Limb (tissue), 2 donors: Measurements from ENCODE around the gene TRERF1.

ENCODE experiments used
- DNase-seq, 2 donors: peaks; one replicate each; pipeline ENCODE4 v3.0.0-alpha.2; 2016; ENCODE audit errors: extremely low spot score in 2 of 2

TRERF1 gene

DNA sequence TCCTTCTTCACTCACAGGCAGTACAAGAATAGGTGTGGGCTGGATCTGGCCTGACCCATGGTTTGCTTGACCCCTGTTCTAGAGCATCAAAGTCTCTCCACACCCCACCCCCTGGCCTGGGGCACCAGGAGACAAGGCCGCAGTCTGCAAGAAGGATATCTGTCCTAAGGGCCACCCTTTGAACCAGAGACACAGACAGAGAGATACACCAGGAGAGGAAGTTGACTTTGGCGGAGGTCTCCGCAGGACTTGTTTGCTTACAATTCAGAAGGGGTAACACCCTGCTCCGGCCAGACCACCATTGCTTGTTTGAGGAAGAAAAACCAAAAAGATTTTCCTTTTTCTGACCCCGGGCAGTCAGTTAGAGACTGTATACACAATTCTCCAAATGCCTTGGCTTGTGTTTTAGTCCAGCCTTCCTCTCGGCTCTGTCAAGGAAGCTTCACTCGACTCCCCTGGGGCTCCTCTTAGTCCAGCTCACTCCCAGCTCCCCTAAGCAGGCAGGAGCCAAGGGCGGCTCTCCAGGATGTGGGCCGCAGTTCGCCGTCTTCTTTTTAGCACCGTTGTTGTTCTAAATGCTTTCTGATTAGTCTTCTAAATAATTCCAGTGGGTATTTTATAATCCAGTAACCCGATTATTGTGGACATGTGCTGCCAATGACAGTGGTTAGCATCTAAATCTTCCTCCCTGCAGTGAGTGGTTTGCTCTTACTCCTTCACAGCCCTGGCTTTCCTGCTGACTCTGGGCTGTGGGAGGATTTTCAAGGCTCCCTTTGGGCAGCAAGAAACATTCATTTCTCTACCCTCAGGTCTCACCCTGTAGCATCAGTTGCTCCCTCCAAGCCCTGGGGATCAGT is 175.5 kb downstream of the TRERF1 start:
- DNase-seq, result peak in 1 of 2 donors; percentile 34

DNA sequence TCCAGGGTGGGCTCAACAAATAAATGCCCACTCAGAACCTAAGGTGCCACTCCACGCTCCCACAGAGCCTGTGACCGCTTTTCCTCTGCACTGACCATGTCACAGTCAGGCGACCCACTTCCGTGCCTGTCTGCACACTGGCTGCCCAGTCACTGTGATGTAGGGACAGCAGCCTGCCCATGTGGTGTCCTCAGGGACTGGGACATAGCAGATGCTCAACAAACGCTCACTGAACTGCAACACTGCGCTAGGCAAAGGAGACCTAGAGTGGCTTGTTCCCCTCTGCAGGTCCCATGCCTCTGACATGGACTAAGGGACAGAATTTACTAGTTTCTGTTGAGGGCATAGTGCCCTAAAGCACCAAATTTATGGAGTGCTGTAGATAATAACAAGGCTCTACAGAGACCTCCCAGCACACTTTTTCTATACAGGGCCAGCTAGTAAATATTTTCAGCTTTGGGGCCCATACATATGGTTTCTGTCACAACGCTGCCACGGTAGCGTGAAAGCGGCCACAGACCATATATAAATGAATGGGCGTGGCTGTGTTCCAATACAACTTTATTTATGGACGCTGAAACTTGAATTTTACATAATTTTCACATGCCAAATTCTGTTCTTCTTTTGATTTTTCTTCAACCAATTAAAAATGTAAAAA is 176.2 kb downstream of the TRERF1 start:
- DNase-seq, result no peak

DNA sequence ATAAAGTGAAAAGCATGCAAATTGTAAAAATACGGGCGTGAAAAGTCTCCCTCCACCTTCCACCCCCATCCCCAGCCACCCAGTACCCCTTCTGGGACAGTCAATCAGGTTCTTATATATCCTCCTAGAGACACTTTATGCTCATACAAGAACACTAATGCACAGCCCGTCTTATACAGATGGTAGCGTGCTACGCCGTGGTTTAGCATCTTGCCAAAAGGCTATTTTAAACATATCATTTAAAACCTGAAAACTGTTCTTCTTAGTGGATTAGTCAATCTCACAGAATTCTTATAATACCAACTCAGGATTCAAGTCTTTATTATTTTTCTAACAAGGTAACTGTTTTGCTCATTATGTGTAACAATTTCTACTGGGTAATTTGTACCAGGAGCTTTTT is 176.8 kb downstream of the TRERF1 start:
- DNase-seq, result no peak

DNA sequence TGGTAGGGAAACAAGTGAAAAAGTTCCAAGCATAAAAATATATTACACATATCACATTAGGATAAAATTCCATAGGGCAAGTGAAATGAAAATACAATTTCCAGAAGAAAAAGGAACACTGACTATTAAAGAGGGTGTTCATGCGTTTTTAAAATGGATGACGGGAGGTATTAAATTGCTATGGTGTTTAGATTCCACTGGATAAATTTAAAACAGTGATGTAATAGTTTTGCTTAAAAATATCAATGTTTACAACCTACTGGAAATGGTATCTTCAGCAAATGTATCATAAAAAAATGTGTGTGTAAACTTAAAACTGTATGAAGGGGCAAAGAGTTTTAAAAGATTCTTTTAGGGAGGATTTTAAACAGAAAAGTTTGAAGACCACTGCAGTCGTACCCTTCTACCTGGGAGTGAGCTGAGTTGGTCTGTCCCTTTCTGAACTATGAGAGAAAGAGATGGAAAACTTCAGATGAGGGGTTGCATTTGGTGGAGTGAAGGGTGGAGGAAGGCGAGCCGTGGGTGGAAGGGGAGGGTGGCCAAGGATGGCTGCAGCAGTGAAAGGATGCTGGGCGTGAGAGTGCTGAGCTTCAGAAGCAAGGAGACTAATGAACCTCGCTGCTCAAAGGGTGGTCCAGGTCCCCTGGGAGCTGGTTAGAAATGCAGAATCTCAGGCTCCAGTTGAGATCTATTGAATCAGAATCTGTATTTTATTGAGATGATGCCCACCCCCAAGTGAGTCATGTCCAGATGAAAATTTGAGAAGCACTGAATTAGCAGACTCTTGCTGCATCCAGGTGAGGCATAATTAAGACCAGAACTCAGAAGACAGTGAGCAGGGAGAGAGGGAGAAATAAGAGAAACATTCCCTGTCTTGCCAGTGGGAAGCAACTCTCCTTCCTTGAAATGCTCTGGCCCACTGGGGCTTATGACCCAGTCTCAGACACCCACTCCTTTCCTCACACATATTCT is 179.6 kb downstream of the TRERF1 start:
- DNase-seq, result no peak

DNA sequence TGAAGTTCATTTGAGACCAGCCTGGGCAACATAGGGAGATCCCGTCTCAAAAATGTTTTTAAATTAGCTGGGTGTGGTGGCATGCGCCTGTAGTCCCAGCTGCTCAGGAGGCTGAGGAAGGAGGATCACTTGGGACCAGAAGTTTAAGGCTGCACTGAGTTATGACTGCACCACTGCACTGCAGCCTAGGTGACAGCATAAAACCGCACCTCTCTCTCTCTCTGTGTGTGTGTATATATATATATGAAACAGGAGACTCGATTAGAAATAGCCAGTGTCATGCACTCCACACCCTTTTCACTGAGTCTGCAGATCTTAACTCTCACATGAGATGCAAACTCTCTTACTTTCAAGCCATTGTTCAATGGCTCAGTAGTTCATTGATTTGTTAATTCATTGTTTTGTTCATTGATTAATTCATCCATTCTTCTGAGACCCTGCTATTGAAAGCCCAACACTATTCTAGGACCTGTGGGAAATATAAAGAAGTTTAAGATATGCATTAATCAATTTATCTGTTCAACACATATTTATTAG is 181.7 kb downstream of the TRERF1 start:
- DNase-seq, result no peak

DNA sequence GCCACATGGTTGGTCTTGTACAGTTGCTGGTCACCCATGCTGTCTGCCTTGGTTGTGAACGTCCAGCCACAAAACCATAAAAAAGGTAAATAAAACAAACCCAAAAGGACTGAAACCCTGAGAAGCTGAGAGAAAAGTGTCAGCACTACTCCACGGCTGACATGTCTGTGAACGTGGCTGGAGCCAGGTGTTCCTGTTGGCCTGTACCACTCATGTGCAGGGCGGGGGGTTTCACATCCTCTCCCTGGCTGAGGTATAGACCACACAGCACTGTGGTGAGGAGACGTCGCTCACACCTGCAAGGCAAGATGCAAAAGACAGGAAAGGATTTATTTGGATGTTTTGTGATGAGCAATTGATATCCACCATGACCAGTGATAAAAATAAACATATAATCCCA is 182.2 kb downstream of the TRERF1 start:
- no peak for DNase-seq

DNA sequence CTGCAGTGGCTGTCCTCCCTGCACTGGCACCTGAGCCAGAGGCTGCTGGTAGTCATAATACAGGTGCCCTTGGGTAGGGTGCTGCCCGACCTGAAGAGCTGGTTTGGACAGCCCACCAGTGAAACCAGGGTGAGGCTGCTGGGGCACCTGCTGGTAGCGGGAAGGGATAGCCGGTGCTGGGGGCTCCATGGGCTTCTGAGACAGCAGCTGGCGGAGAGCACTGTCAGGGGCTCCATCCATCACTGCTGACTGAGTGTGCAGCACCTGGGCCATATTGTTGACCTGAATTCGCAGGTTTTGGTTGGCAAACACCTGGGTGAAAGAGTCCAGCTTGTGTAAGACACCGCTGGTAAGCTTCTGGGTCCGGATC is 182.9 kb downstream of the TRERF1 start:
- no peak for DNase-seq

DNA sequence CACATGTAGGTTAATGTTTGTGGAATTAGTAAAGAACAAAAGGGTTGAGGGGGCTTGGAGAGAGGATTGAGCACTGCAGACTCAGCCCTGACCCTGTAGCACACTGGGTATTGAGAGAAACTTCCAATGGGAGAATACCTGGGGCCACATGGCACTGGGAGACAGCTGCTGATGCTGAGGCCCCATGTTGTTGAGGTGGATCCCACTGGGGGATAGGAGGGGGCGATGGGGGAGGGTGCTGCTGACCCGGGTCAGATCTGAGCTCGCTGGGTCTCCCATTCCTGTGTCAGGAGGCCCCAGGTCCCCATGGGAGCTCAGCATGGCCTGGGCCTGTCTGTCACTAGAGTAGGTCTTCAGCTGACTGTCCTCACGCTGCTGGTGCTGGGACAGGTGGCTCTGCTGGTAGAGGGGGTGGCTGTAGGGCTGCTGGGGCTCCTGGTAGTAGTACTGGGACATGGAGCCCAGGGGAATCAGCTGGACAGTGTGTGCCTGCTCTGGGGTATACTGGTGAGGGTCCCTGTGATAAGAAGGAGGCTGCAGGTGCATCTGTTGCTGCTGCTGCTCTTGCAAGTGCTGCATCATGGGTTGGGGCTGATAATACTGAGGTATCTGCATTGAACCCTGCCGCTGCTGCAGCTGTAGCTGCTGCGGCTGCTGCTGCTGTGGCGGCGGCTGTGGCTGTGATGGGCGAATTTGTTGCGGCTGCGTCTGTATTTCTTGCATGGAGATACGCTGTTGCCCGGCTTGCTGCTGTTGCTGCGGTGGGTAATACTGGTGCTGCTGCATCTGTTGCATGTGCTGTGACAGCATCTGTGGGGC is 183.5 kb downstream of the TRERF1 start:
- DNase-seq, result no peak

DNA sequence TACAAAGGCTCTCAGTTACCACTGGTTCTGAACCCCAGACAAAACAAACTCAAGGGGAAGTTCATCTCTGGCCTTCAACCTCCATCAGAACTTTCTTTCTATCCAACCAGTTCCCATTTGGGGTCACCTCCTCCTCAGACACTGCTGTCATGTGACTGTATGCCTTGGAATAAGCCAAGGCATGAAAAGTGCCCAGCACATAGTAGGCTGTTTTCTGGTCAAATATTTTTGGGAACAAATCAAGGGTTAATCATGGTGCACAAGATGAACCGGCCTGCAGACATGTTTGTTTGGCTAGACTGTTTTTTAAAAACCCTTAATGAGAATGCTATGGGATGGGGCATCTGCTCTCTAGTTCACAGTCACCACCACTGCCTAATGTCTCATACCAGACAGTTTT is 185.2 kb downstream of the TRERF1 start:
- no peak for DNase-seq

DNA sequence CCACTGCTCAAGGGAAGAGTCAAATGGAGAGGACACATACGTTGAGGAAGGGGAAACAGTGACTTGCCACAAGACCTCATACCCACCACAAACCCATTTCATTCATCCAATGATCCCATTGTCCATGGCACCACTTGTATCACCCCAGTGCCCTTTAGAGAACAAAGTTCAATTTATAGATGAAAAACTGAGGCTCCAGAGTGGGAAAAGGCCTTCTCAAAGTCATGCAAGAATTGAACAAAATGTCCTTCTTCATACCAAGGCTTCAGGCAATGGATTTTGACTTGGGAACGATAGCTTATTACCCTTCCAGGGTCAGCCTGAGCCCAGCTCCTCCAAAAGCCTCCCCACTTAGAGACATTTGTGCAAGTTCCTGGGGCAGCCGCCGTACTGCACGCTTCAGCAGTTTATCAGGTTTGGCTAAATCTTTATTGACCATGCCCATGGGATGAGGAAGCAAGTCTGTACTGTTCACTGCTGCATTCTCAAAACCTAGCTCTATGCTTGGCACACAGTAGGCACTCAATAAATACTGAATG is 186.8 kb downstream of the TRERF1 start:
- no peak for DNase-seq

DNA sequence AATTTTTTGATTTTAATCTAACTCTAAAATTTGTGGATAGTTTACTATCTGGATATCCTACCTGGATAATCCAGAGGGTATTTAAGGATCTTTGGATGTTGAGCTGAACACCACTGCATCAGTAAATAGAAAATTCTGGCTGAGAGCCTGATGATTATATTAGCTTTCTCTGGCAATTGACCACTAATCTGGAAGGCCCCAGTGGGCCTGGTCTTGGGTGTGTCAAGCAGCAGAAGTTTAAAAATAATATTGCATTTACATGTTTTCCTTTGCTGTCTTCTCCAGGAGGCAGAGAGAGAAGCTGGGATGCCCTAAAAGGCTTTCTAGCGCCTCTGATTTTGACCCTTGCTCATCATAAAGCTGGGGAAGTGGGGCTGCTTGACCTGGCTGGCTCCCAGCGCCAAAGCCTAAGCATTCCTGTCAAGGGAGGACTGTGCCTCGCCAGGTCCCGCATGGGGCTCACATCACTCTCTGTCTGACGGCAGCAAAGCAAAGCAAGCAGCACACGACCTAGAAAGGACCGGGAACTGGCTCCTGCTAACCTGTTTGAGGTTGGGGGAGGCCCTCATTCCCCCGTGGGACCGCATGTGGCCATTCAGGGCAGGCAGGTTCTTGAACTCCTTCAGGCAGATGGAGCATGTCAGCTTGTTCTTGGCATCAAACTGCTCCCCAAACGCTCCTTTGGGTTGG is 187.4 kb downstream of the TRERF1 start:
- DNase-seq, result no peak

DNA sequence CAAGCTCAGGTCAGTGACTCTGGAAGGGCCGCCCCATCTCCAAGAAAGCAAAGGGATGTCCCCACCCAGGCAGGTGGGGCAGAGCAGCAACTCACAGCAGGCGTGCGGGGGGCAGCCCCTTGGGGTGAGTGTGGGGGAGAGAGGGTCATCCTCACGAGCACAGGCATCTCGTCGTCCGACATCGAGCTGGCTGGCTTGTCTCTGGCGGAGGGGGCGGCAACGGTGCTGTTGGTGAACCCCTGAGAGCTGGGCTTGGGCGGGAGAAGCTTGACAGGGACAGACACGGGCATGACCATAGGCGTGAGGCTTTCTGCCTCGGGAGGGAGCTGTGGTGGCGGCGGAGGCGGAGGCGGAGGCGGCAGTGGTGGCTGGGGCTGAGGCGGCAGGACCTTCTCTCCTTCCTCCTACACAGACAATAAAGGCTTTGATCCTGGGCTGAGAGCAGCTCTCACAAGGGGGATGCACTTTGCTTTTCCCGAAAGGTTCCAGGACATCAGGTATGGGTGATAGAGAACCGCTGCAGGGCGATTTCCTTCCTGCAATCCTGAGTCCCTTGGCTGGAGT is 188.5 kb downstream of the TRERF1 start:
- no peak for DNase-seq

DNA sequence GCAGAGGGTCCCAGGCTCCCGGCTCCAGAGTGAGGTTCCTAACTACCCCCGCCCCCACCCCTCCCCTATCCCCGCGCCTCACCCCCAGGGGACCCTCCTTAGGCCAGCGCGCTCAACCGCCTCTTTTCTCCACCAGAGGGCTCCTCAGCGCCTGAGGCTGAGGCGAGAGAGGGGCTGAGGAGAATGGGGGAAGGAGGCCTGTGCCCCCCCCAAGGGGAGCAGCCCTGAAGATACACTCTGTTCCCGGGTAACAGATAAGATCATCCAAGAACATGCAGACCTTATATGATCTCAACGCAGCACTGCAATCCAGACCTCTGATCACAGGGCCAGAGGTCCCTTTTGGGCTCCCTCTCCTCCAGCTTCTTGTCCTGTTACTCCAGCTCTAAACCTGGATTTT is 190.8 kb downstream of the TRERF1 start:
- DNase-seq, result peak in 1 of 2 donors; percentile 51

DNA sequence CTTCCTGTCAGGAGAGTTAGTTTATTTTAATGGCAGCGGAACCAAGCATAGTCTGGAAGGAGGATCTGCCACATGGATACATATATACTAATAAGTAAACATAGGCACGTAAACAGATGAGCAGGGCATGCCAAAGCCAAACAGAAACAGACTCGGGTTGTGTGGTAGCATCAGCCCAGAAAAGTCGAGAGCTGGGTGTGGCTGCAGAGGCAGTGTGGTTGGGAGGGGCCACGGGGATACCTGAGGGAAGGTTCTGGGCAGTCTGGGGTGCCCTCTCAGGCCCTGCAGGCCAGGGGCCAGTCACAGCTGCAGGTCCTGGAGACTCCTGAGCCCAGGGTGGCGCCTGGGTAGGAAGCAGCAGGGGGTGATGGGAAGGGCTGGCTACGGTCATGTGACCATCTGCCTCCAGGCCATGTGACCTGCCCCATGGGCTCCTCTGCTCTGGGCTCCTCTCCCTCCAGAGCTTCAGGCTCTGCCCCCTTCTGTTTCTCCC is 191.3 kb downstream of the TRERF1 start:
- DNase-seq, result no peak

DNA sequence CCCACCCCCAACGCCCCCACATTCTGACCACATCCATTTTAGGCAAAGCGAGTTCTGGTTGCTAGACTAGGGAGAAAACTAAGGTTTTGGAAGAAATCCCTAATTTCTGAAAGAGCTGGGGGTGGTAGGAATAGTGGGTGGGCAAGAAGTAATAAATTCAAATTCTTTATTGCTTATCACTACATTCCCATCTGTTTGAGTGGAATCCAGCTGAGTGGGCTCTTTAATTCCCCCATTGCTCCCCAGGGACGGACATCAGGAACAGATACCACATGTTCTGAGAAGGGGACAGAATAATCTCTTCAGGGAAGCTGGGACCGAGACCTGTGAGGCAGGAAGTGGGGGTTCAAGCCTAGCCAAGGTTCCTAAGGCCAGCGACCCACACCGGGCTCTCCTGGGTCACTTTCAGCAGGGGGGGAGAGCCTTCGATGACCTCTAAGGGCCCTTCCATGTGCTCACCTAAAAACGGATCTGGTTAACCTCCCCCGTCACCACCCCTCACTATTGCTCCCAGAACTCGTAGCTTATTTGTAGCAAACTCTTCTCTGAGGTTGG is 191.8 kb downstream of the TRERF1 start:
- no peak for DNase-seq

DNA sequence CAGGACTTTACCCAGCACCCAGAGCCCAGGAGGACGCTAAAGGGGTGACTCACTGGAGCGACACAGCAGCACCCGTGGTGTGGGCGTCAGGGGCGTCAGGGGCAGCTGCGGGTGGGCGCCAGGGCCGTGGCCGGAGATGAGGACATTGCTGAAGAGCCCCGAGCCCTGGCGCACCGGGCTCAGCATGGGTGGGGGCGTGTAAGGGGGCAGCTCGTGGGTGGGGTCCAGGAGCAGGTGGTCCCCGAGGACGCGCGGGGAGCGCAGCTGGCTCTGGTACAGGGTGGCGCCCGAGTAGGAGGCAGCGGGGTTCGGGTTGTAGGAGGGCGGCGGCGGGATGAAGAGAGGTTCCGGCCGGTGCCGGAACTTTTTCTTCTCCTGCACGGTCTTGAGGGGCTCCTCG is 192.4 kb downstream of the TRERF1 start:
- DNase-seq, result no peak

DNA sequence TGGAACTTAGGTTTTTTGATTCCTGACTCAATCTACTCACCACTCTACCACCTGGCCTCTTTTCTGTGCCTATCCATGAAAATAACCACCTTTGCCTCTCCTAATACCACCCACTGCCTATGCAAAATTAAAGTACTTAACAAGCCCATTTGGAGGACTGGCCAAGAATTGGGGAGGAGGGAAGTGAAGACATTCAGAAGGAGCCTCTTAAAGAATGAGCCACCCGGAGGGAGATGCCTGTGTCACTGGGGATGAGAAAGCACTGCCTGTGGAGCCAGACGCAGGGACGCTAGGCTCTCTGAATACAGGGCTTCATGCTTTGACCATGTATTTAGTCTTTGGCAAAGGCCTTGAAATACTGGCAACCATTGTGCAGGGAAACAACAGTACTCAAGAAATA is 194.1 kb downstream of the TRERF1 start:
- DNase-seq, result no peak

DNA sequence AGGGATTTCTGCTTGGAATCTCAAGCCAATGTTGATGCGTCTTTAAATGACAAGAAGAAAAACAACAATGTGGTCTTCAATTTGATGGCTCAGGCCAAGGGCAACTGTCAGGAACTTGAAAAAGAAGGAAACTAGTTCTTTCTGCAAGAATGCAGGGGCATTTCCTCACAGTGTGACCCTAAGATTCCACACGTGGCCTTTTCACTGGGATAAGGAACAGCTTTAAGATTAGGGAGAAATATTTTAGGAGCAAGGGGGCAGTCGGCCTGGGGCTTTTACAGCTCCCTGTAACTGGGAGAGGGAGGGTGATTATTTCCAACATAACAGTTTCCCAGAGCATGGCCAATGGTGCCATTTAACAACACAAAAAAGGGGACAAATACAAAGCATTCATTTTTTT is 194.7 kb downstream of the TRERF1 start:
- DNase-seq, result no peak

DNA sequence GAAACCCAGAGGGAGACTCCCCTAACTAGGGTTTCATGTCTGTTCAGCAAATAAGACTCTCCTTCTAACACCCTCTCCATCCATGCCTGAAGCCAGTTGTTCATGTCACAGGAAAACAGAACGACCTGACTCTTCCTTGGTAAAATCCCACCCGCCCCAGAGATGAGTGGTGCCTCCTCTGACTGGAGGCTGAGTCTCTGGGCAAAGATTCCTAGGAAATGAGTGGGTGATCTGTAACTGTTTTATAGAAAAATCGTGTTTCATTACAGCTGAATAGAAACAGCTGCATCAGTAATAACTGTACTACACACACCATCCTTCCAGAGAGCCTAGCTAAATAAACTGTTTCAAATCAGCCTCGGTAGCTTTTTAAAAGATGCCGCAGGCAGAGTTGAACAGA is 196.7 kb downstream of the TRERF1 start:
- no peak for DNase-seq
